Fibroblast of skin of scalp (primary cell): ENCODE measurements around the gene WNT2B.

Source experiments
- DNase-seq: peaks from one replicate; pipeline ENCODE4 v3.0.0-alpha.2; 2013

WNT2B gene

GRCh38 chr1:112529301-112529700 is 20.5 kb downstream of the WNT2B start:
- peak; percentile 75 for DNase-seq

GRCh38 chr1:112530832-112531231 is 22.1 kb downstream of the WNT2B start:
- DNase-seq: no peak

GRCh38 chr1:112532064-112532463 is 23.3 kb downstream of the WNT2B start:
- DNase-seq: no peak

- peak; percentile 92 for DNase-seq
Observed at GRCh38 chr1:112533029-112533428, 24.3 kb downstream of the WNT2B start.

- DNase-seq: peak; percentile 74
Observed at GRCh38 chr1:112536561-112536960, 27.8 kb downstream of the WNT2B start.

GRCh38 chr1:112537456-112537855 is 28.7 kb downstream of the WNT2B start:
- DNase-seq: no peak

GRCh38 chr1:112538883-112539282 is 30.1 kb downstream of the WNT2B start:
- no peak for DNase-seq

- no peak for DNase-seq
Observed at GRCh38 chr1:112540226-112540794, 31.5 kb downstream of the WNT2B start.

GRCh38 chr1:112541299-112541698 is 32.5 kb downstream of the WNT2B start:
- no peak for DNase-seq

GRCh38 chr1:112542206-112542973 is 33.6 kb downstream of the WNT2B start:
- no peak for DNase-seq

- peak; percentile 95 for DNase-seq
Observed at GRCh38 chr1:112544011-112544688, 35.4 kb downstream of the WNT2B start.

- peak; percentile 71 for DNase-seq
Observed at GRCh38 chr1:112544751-112545150, 36.0 kb downstream of the WNT2B start.

- peak; percentile 74 for DNase-seq
Observed at GRCh38 chr1:112546076-112546475, 37.3 kb downstream of the WNT2B start.

GRCh38 chr1:112548547-112548946 is 39.8 kb downstream of the WNT2B start:
- no peak for DNase-seq

GRCh38 chr1:112549590-112549989 is 40.8 kb downstream of the WNT2B start:
- no peak for DNase-seq

GRCh38 chr1:112554411-112554810 is 45.6 kb downstream of the WNT2B start:
- no peak for DNase-seq

GRCh38 chr1:112557385-112557784 is 48.6 kb downstream of the WNT2B start:
- no peak for DNase-seq

GRCh38 chr1:112558634-112559033 is 49.9 kb downstream of the WNT2B start:
- DNase-seq: no peak

- DNase-seq: no peak
Observed at GRCh38 chr1:112563341-112563740, 54.6 kb downstream of the WNT2B start.

- no peak for DNase-seq
Observed at GRCh38 chr1:112564081-112564480, 55.3 kb downstream of the WNT2B start.

- DNase-seq: no peak
Observed at GRCh38 chr1:112565800-112566199, 57.0 kb downstream of the WNT2B start.

GRCh38 chr1:112575154-112575804 is 66.5 kb downstream of the WNT2B start:
- DNase-seq: peak; percentile 84

- no peak for DNase-seq
Observed at GRCh38 chr1:112576240-112576639, 67.5 kb downstream of the WNT2B start.
